ENCODE measurements around the gene LMF2.

DNA sequence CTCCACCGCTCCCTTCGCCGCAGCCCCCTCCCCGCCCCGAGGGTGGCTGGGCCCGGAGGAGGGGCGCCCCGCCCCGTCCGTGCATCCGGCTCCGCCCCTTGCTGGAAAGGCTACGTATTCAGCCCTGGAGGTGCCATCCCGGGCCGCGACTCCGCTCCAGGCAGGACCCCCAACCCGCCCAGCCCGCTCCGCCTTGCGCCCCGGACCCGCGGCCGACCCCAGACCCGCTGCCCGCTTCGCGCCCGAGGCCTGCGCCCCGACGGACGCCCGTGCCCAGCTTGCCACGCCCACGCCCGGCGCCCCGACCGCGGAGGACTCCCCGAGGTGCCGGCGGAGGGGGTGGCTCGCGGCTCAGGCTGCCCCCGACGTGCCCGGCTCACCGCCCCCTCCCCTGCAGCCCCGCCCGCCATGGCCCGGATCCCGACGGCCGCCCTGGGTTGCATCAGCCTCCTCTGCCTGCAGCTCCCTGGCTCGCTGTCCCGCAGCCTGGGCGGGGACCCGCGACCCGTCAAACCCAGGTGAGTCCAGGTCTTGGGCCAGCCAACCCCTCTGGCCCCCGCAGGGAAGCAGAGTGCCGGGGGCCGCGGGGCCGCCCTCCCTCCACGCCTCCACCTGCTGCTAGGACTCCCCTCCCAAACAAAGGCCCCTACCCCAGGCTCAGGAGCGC, 25.9 kb downstream of the LMF2 start, which contains the start of gene ADM2:
- TF ChIP-seq CTCF (IDR thresholded peaks at IDR 0.05) (no peak), TEAD4 (IDR thresholded peaks at IDR 0.05; ENCODE audit: borderline replicate concordance, insufficient read depth) (no peak), SIN3A (IDR thresholded peaks at IDR 0.05; ENCODE audit: borderline replicate concordance, low read depth, low read length) (no peak), GABPA (IDR thresholded peaks at IDR 0.05; ENCODE audit: low read depth) (no peak), POLR2AphosphoS5 (IDR thresholded peaks at IDR 0.05; ENCODE audit: low read depth, low read length) (no peak), SMC3 (IDR thresholded peaks at IDR 0.05; ENCODE audit: low read depth, low read length) (no peak), EZH2phosphoT487 (IDR thresholded peaks at IDR 0.05; ENCODE audit: borderline replicate concordance, low read depth) (no peak), TAF1 (IDR thresholded peaks at IDR 0.05; ENCODE audit: borderline replicate concordance, low read depth, low read length) (no peak)
